SK-MEL-5 (cell line): ENCODE data around the gene FGF6. TPM values are rescaled to one million over a fixed set of nuclear protein-coding genes. Genes with fewer than 3 reads are reported as not detected.
"Not testable (repeated sequence)": the region's sequence is repeated elsewhere in the genome, so short reads cannot be mapped to it uniquely, and the experiment has no call there.

Source experiments
- DNase-seq: peaks from one replicate; pipeline ENCODE4 v3.0.0-alpha.2; 2016; ENCODE audit warnings: low read depth, low spot score
- in situ Hi-C: cut with HindIII; loops from 2 replicates; pipeline ENCODE4 v1.10.0; 2016; ENCODE audit warnings: low sequenced_read_pairs, high pct_unique_total_duplicates, low pct_unique_long_range_greater_than_20kb
- polyA plus RNA-seq, 2 experiments: library from polyadenylated mRNA; depleted of rRNA; stranded (reverse); fragments of >200 nt; gene quantifications; 2 replicates each; pipeline ENCODE4 v1.2.3, GENCODE V29; 2015
- total RNA-seq: library from RNA; depleted of rRNA; stranded (reverse); fragments of >200 nt; shearing (Covaris generic); gene quantifications from 2 replicates; pipeline ENCODE4 v1.2.3, GENCODE V29; 2014; rRNA removed

The FGF6 gene, protein sequence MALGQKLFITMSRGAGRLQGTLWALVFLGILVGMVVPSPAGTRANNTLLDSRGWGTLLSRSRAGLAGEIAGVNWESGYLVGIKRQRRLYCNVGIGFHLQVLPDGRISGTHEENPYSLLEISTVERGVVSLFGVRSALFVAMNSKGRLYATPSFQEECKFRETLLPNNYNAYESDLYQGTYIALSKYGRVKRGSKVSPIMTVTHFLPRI
- total RNA-seq, result not detected in 2 replicates
- polyA plus RNA-seq (2015; cell fraction: cytosol; rRNA removed), result not detected in 2 replicates
- polyA plus RNA-seq (2015; cell fraction: nucleus; rRNA removed), result not detected in 2 replicates

DNA sequence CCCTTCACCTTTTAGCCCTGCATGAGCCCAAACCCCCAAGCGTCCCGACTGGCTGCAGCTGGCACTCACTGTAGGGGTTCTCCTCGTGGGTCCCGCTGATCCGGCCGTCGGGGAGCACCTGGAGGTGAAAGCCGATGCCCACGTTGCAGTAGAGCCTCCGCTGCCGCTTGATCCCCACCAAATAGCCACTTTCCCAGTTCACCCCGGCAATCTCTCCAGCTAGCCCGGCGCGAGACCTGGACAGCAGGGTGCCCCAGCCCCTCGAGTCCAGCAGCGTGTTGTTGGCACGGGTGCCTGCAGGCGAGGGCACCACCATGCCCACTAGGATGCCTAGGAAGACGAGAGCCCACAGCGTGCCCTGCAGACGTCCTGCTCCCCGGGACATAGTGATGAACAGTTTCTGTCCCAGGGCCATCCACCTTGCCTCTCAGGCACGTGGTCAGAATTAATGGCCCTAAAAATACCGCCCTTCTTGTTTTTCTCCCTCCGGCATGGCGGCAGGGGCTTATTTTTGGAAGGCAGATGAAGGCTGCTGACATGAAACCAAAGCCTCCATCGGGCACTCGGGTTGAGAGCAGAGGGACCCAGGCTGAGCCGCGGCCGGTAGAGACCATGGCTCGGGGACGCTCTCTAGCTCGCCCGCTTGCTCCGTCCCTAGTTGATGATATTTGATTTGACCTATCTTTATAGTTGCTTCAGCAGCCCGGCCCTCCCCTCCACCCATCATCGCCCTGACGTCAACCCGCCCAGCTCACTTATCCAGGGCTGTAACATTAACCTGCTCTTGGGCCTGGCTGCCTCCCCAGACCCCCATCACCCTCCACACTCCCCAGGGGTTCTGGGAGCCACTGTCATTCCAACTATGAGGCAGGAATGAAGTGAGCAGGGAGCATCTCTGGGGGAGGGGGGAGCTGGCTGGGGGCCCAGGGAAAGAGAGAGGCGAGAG, at the start of gene FGF6:
Gene FGF6, minus strand, starts transcription at position 660 of the 946 bp plus-strand sequence. Its CDS starts 245 bp downstream, at position 415.
- DNase-seq, result no peak
- in situ Hi-C loops, result no loop called here

DNA sequence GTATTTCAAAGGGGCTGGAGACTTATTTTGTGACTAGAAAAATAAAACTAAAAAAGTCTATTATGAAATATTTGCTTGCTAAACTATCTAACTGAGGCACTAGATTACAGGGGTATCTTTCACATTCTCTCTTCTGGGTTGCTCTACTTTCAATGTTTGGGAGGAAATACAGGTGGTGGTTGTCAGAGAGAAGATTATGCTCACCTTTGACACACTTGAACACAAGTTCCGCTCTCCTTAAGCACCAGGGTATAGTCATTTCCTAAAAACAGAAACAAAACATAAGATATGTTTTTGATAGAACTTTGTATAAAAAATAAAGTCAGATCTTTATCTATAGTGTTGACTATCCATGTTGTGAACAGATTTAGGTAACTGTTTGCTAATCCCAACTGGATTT, 45.4 kb upstream of the FGF6 start:
- DNase-seq, result no peak
- in situ Hi-C loops, result no loop called here

DNA sequence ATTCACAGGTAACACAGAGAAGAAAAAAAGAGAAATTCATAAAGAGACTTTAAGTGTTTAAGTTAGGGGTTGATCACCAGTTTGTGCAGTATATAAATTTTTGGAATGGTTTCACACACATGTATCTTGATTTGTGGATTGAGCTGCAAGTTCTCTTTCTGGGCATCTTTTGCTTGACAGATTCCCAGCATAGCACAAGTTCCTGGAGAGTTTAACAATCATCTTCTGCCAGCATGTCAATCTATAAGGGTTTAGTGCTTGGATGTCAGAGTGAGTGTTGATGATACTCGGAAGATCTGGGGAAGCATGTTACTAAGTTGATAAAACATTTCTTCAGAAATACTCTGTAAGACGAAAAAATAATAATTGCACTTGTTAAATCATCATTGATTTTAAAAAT, 43.9 kb upstream of the FGF6 start:
- no peak for DNase-seq
- in situ Hi-C loops, result no loop called here

DNA sequence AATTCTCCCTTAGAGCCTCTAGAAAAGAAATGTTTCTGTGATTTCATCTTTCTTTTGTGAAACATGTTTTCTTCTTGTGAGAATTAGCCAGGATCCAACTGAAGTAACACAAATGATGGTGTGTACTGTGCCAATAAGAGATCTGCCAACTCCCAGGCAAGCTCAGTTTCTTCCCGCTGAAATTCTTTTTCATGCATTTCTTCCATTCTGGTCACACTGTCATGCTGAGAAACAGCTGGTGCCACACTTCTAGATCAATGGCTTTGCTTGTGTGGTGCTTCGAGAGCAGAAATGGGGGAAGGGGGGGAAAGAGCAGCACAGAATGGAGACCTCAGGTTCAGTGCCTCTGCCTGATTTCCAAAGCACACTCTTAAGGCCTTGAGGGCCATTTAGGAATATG, 41.4 kb upstream of the FGF6 start:
- no peak for DNase-seq
- in situ Hi-C loops, result no loop called here

DNA sequence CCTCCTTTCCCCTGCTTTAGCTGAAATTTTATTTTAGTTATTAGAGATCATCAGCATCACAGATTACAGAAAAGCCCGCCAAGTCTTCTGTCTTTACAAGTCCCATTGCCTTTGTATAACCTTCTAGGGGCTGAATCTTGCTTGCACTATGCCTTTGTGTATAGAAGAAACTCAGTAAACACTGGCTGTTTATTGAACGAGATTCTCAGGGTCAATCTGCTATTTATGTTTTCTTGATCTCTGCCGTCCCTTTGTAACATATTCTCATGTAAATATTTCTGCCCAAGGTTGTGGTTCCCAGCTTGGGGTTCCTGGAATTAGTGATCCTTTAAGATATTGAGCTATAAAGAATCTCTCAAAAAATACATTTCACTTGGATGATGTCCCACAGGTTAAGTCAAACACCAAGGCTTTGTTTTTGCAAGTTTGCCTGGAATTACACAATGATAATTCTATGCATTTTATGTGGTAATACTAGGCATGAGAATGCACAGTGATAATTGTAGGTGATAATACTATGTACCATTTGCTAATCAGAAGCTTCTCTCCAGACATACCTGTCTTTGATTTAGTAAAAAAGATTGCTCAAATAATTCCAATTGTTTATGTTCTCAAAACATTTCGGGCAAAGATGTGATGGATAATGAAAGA, 40.6 kb upstream of the FGF6 start:
- in situ Hi-C loops, result no loop called here
- DNase-seq, result no peak

DNA sequence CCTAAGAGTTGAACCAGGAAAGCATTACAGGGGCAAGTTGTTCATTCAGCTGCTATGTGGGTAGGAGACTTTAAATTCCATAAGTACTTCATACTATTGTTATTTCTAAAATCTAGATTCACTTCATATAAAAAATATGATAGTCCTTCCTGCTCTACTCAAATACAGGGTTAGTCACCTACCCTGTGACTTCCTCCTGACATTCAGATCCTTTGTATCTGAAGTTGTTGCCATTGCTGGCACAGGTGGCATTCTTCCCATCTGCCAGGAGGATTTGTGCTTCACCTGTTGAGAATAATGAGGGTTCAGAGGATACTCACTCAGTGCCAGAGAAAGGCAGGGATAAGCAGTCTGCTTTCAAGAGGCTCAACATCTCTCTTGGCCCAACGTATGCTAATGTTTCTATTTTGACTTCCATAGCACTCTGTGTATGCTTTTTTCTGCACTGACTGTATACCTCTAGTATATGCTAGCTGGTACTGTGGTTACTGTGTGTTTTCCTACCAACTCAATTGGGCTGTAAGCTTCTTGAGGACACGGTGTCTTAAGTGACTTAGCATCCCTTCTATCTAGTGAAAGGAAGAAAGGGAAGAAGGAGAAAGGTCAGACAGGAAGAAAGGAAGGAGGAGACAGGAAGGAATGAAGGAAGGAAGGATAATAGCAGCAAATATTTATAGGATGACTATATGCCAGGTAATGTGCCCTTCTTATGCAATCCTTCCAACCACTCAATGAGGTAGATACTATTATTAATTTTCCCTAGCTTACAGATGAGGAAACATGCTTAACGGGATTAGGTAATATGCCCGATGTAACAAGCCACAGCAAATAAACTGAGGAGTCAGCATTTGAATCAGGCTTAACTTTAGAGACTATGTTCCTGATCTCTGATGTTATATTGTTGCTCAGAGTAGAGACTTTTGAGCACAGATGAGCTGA, 38.5 kb upstream of the FGF6 start:
- in situ Hi-C loops, result no loop called here
- DNase-seq, result no peak

DNA sequence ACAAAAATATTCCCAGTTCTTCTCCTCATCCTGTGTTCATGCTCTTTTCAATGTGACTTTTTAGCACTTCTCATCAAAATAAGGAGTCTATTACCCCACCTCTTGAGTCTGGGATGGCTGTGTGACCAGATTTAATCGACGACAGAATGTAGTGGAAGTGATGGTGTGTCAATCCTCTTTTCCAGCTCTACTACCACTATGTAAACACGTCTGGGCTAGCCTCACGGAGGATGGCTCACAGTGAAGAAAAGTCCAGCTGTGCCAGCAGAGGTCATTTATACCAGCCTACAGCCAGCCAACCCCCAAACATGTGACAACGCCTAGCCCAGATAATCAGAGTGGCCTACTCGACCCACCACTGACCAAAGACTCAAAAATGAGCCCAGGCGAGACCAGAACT, 37.3 kb upstream of the FGF6 start:
- DNase-seq, result no peak
- in situ Hi-C loops, result no loop called here

DNA sequence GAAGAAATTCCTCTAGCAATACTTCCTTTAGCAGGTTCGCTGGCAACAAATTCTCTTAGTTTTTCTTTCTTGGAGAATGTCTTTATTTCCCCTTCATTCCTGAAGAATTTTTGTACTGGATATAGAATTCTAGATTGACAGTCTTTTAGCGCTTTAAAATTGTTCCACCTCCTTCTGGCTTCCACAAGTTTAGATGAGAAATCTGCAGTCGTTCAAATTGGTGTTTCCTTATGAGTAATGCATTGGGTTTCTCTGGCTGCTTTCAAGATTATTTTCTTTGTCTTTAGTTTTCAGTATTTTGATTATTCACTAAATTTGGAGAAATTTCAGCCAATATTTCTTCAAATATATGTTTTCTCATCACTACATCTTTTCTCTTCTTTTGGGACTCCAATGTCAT, 33.3 kb upstream of the FGF6 start:
- in situ Hi-C loops, result no loop called here
- no peak for DNase-seq

DNA sequence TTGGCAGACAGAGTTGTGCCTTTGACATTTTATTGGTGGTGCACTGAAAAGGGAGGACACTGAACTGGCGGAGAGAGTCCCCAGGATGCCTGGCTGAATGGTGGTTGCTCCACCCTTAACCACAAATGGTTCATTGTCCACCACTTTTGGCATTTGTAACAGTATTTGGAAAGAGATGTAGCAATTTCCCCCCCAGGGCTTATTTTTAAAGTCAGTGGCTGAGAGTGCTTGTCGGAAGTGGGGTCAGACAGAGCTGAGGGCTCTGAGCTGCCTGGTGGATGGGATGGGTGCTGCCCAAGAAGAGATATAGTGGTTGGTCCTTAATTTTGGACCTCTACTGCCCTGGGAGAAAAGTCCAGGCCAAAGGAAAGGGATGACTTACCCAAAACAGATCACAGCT, 31.5 kb upstream of the FGF6 start:
- peak; percentile 43 for DNase-seq
- in situ Hi-C loops, result no loop called here

DNA sequence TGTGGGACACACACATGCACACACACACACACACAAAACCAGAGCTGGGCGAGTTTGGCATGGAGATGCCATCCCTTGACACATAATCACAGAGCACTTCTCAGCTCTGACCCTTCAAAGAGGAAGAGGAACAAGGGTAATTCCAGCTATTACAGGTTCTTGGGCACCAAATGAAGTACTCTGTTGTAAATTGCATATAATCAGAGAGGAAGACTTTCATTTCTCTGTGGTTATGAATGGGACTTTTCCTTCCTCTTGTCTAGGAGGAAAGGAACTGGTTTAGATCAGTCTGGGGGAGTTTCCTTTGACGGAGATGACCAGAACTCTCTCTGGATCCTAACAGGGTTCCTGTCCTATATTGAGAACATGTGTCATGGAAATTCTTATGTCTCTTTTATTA, 26.4 kb upstream of the FGF6 start:
- in situ Hi-C loops, result no loop called here
- no peak for DNase-seq

DNA sequence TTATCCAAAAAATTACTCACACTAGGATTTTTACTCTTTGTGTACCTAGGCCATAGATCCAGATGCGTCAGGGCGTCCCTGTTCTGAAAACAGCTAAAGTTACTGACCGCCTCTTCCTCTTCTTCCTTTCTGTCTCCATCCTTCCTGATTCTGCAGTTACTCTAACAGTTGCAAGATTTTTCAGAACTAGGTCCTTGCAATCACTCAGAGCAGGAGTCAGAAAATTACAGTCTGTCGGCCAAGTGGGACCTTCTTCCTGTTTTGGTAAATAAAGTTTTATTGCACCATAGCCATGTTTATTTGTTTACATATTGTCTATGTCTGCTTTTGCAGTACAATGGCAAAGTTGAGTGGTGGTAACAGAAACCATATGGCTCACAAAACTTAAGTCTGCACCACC, 25.6 kb upstream of the FGF6 start:
- no peak for DNase-seq
- in situ Hi-C loops, result no loop called here

DNA sequence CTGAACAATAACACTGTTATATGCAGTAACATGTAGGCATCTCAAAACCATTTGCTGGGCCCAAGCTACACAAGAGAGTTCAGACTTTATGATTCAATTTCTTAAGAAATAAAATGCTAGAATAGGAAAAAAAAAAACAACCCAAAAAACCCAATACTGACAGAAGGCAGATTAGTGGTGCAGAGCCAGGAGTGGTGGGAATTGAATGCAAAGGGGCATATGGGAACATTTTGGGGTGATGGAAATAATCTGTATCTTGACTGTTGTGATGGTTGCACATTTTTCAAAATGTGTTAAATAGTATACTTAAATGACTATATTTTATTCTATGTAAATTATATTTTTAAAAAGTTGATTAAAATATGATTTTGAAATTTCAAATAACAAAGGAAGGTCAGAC, 23.4 kb upstream of the FGF6 start:
- in situ Hi-C loops, result no loop called here
- DNase-seq, result no peak

DNA sequence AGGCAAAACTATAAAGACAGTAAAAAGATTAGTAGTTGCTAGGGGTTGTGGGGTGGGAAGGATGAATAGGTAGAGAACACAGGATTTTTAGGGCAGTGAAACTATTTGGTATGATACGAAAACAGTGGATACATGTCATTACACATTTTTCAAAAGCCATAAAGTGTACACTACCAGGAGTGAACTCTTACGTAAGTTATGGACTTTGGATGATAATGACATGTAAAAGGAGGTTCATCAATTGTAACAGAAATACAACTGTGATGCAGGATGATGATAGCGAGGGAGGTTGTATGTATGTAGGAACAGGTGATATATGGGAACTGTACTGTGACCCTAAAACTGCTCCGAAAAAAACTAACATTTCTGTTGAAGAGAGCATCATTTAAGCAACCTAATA, 15.1 kb upstream of the FGF6 start:
- in situ Hi-C loops, result no loop called here
- no peak for DNase-seq

DNA sequence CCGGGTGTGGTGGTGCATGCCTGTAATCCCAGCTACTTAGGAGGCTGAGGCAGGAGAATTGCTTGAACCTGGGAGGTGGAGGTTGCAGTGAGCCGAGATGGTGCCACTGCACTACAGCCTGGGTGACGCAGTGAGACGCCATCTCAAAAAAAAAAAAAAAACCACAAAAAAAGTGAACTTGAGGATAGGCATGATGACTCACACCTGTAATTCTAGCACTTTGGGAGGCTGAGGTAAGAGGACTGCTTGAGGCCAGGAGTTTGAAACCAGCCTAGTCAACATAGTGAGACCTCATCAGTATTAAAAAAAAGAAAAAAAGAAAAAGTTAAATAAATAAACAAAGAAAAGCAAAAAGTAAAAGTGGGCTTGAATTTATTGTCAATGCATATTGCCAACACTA, 10.2 kb upstream of the FGF6 start:
- in situ Hi-C loops, DNase-seq: not testable (repeated sequence)

DNA sequence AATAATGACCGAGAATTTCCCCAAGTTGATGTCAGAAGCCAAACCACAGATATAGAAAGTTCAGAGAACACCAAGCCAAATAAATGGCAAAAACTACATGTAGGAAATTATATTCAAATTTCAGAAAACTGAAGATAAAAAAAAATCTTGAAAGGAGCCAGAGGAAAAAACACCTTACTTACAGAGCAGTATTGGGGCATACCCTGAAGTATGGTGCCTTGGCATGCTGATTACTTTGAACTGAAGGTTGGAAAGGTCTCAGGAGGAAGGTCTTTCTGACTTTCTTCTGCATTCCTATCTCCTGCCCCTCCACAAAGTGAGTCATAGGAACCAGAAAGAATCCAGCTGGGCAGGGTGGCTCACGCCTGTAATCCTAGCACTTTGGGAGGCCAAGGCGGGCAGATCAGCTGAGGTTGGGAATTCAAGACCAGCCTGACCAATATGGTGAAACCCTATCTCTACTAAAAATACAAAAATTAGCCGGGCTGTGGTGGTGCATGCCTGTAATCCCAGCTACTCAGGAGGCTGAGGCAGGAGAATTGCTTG, 8.8 kb upstream of the FGF6 start:
- no peak for DNase-seq
- in situ Hi-C loops, result no loop called here

DNA sequence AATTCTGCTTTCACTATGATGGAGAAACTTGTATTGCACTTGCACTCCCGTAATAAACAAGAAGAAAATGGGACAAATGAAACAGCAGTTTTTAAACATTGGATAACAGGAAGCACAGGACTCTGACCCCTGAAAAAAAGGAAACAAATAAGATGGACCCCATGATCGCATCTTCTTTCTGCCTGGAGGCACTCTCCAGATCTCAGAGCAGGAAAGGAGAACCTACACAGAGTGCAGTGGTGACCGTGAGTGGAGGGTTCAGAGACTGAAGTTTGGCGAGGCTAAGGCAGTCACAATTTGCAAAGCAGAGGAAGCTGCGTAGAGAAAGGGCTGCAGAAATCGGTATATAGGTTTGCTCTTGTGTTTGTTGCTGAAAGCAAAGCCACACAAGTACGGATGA, 6.1 kb upstream of the FGF6 start:
- in situ Hi-C loops, result no loop called here

DNA sequence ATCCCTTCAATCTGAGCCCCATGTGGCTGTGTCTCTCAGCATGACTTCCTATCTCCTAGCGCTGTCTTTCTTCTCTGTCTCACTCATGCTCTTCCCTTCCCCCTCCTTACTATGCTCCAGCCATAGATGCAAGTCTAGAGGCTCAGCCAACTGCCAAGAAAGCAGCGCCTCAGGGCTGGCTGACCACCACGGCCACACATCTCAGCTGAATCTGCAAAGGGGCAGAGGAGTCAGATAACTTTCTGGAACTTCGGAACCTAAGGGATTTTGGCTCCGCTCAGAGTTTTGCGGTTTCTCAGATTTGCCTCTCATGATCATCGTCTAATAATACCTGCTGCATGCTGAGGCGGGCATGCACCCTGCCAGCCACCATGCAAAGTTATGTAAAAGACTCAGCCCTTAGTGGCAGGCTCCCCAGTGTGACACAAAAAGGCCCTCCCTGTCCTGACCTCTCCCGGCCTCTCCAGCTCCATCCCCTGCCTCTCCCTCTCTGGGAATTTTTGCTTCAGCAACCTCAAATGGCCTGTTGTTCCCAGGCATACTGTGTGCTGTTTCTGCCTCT, 5.0 kb upstream of the FGF6 start:
- no peak for DNase-seq
- in situ Hi-C loops, result no loop called here

More for the DNA sequence above, 6.1 kb upstream of the FGF6 start:
- no peak for DNase-seq
